Naive thymus-derived CD4-positive, alpha-beta T cell (primary cell): ENCODE measurements around the gene DPPA5. TPM values are rescaled to one million over a fixed set of nuclear protein-coding genes. Genes with fewer than 3 reads are reported as not detected.

ENCODE experiments used
- ATAC-seq: fragments of 150-1000 bp; cut with Tn5 transposase; 2 replicates; pipeline ENCODE4 v1.10.0; 2021; ENCODE audit warnings: mild to moderate bottlenecking, moderate library complexity
- CTCF ChIA-PET: fragments of 350-600 bp; sonication (Branson Sonifier 250); formaldehyde crosslinking; loops from one replicate; lab custom pipeline; 2021; ENCODE audit warnings: antibody characterized with exemption; lab: Charles Lee
- POLR2A ChIA-PET: fragments of 350-600 bp; sonication (Branson Sonifier 250); formaldehyde crosslinking; loops from one replicate; lab custom pipeline; 2021; ENCODE audit warnings: antibody characterized with exemption, inconsistent platforms; lab: Charles Lee
- DNase-seq, 9 donors: peaks; one replicate each; pipeline versions ENCODE4 v3.0.0 to v3.0.0-alpha.2; 2020 to 2022; ENCODE audit warnings: mixed read lengths in 1 of 9
- H3K27ac ChIP-seq: one replicate; pipeline ENCODE4 v1.7.0; 2013; ENCODE audit warnings: mild to moderate bottlenecking, low read depth, low read length, moderate library complexity
- H3K27me3 ChIP-seq, 2 donors: one replicate each; pipeline ENCODE4 v1.7.0; 2013; ENCODE audit warnings: low read length in 2 of 2, mild to moderate bottlenecking in 2 of 2, moderate library complexity in 2 of 2; ENCODE audit not compliant: control insufficient read depth in 2 of 2, insufficient read depth in 2 of 2
- H3K36me3 ChIP-seq, 3 experiments: 1 replicate in 2 of 3; 2 replicates in 1 of 3; pipeline ENCODE4 v1.7.0; 2013; ENCODE audit warnings: low read length in 3 of 3, mild to moderate bottlenecking in 3 of 3, moderate library complexity in 1 of 3; ENCODE audit not compliant: insufficient read depth in 3 of 3, control insufficient read depth in 2 of 3
- H3K4me1 ChIP-seq, 2 donors: one replicate each; pipeline ENCODE4 v1.7.0; 2013; ENCODE audit warnings: low read length in 2 of 2, mild to moderate bottlenecking in 2 of 2, moderate library complexity in 1 of 2; ENCODE audit not compliant: control insufficient read depth in 2 of 2, insufficient read depth in 2 of 2
- H3K4me3 ChIP-seq: 2 replicates; pipeline ENCODE4 v1.7.0; 2013; ENCODE audit warnings: mild to moderate bottlenecking, low read length
- H3K9me3 ChIP-seq, 3 experiments: 1 replicate in 2 of 3; 2 replicates in 1 of 3; pipeline ENCODE4 v1.7.0; 2013; ENCODE audit warnings: low read length in 3 of 3; ENCODE audit not compliant: control insufficient read depth in 2 of 3
- H3K27ac Mint-ChIP-seq, 9 donors: one replicate each; pipeline ENCODE4 v1.8.0; 2020 to 2022; ENCODE audit warnings: mixed read lengths in 9 of 9, mild to moderate bottlenecking in 8 of 9, moderate library complexity in 5 of 9, inconsistent platforms in 2 of 9
- H3K27me3 Mint-ChIP-seq, 5 donors: one replicate each; pipeline ENCODE4 v1.8.0; 2021 to 2022; ENCODE audit warnings: mixed read lengths in 5 of 5, mild to moderate bottlenecking in 1 of 5
- H3K36me3 Mint-ChIP-seq, 5 donors: one replicate each; pipeline ENCODE4 v1.8.0; 2020 to 2022; ENCODE audit warnings: mixed read lengths in 5 of 5, mild to moderate bottlenecking in 3 of 5, inconsistent platforms in 1 of 5
- H3K4me1 Mint-ChIP-seq, 7 donors: one replicate each; pipeline ENCODE4 v1.8.0; 2020 to 2022; ENCODE audit warnings: mixed read lengths in 7 of 7, mild to moderate bottlenecking in 3 of 7, inconsistent platforms in 1 of 7
- H3K4me3 Mint-ChIP-seq, 10 donors: one replicate each; pipeline ENCODE4 v1.8.0; 2020 to 2022; ENCODE audit warnings: mild to moderate bottlenecking in 10 of 10, mixed read lengths in 10 of 10, moderate library complexity in 6 of 10, inconsistent platforms in 2 of 10
- H3K9me3 Mint-ChIP-seq, 11 donors: one replicate each; pipeline ENCODE4 v1.8.0; 2020 to 2022; ENCODE audit warnings: mixed read lengths in 11 of 11, mild to moderate bottlenecking in 4 of 11, inconsistent platforms in 1 of 11, moderate library complexity in 1 of 11
- intact Hi-C, 2 donors: fragments of 100-400 bp; cut with micrococcal nuclease; formaldehyde crosslinking; loops; one replicate each; pipeline ENCODE4 v1.15.1; 2023
- polyA plus RNA-seq, 2 donors: library from polyadenylated mRNA; unstranded; fragments of 300-500 nt; fragmentation: Illumina TruSeq; gene quantifications; one replicate each; pipeline ENCODE4 v1.2.3, GENCODE V29; 2021
- total RNA-seq, 6 experiments: library from RNA in 5 of 6; stranded (reverse) in 5 of 6; gene quantifications; 1 replicate in 5 of 6; 2 replicates in 1 of 6; pipeline ENCODE4 v1.2.3 and lab custom pipeline; 2021 to 2026

Gene DPPA5
- total and polyA plus RNA-seq, 7 experiments from 2014 or later = not detected

- Histone ChIP-seq H3K9me3 (peaks cover 0 to 9% (median 0%) of the 10 kb centered on the region in 3 experiments), H3K36me3 (no peaks in the 10 kb centered on the region), H3K4me3 (no peak overlapping the region), H3K27me3 (no peaks in the 10 kb centered on the region), H3K4me1 (no peaks in the 10 kb centered on the region), H3K27ac (no peak overlapping the region)
- CTCF ChIA-PET = no interaction called here
- DNase-seq = no peak
- Mint-ChIP-seq H3K36me3 (peaks cover 0 to 6% (median 0%) of the 10 kb centered on the region in 5 donors), H3K9me3 (peaks cover 0 to 27% (median 3%) of the 10 kb centered on the region in 11 donors), H3K27me3 (peaks cover 0 to 4% (median 0%) of the 10 kb centered on the region in 5 donors), H3K4me1 (no peaks in the 10 kb centered on the region), H3K4me3 (no peak overlapping the region), H3K27ac (no peak overlapping the region)
- intact Hi-C loops = no loop called here
- POLR2A ChIA-PET = no interaction called here
- no peak for ATAC-seq
These were observed 13.8 kb upstream of the DPPA5 start for GRCh38 chr6:73367761-73368355.

GRCh38 chr6:73364549-73364948, 10.5 kb upstream of the DPPA5 start:
- Mint-ChIP-seq H3K27ac (no peak overlapping the region), H3K36me3 (no peaks in the 10 kb centered on the region), H3K4me1 (no peaks in the 10 kb centered on the region), H3K4me3 (no peak overlapping the region), H3K27me3 (peaks cover 0 to 5% (median 2%) of the 10 kb centered on the region in 5 donors), H3K9me3 (peaks cover 0 to 4% (median 0%) of the 10 kb centered on the region in 11 donors)
- H3K4me1 ChIP-seq = no peaks in the 10 kb centered on the region
- CTCF ChIA-PET = no interaction called here
- intact Hi-C loops = no loop called here
- no peak for ATAC-seq
- H3K36me3 ChIP-seq = no peaks in the 10 kb centered on the region
- no peak for DNase-seq
- POLR2A ChIA-PET = no interaction called here
- no peaks in the 10 kb centered on the region for H3K9me3 ChIP-seq
- no peak overlapping the region for H3K27ac ChIP-seq
- no peak overlapping the region for H3K4me3 ChIP-seq
- no peaks in the 10 kb centered on the region for H3K27me3 ChIP-seq

GRCh38 chr6:73364121-73364520, 10.0 kb upstream of the DPPA5 start:
- Mint-ChIP-seq H3K4me3 (no peak overlapping the region), H3K36me3 (peaks cover 0 to 3% (median 0%) of the 10 kb centered on the region in 5 donors), H3K27me3 (peaks cover 0 to 5% (median 2%) of the 10 kb centered on the region in 5 donors), H3K9me3 (peaks cover 0 to 4% (median 0%) of the 10 kb centered on the region in 11 donors), H3K27ac (no peak overlapping the region), H3K4me1 (no peaks in the 10 kb centered on the region)
- ChIA-PET POLR2A (no interaction called here), CTCF (no interaction called here)
- no peak overlapping the region for H3K27ac ChIP-seq
- DNase-seq = no peak
- no peaks in the 10 kb centered on the region for H3K36me3 ChIP-seq
- intact Hi-C loops = no loop called here
- H3K4me3 ChIP-seq = no peak overlapping the region
- no peaks in the 10 kb centered on the region for H3K27me3 ChIP-seq
- no peaks in the 10 kb centered on the region for H3K4me1 ChIP-seq
- no peak for ATAC-seq
- no peaks in the 10 kb centered on the region for H3K9me3 ChIP-seq

- DNase-seq = no peak
- Mint-ChIP-seq H3K27ac (no peak overlapping the region), H3K36me3 (peaks cover 0 to 3% (median 0%) of the 10 kb centered on the region in 5 donors), H3K27me3 (peaks cover 0 to 5% (median 2%) of the 10 kb centered on the region in 5 donors), H3K9me3 (peaks cover 0 to 4% (median 0%) of the 10 kb centered on the region in 11 donors), H3K4me3 (no peak overlapping the region), H3K4me1 (no peaks in the 10 kb centered on the region)
- H3K4me3 ChIP-seq = no peak overlapping the region
- H3K9me3 ChIP-seq = no peaks in the 10 kb centered on the region
- no peaks in the 10 kb centered on the region for H3K27me3 ChIP-seq
- H3K4me1 ChIP-seq = no peaks in the 10 kb centered on the region
- intact Hi-C loops = no loop called here
- no peak for ATAC-seq
- H3K27ac ChIP-seq = no peak overlapping the region
- H3K36me3 ChIP-seq = no peaks in the 10 kb centered on the region
- POLR2A ChIA-PET = interaction anchor here (0.8 kb wide), 1 partner anchor 1950 kb away, joined by 3 read pairs; no protein-coding TSS in a partner anchor
- CTCF ChIA-PET = no interaction called here
These were observed 9.4 kb upstream of the DPPA5 start for GRCh38 chr6:73363537-73363875.

DNA sequence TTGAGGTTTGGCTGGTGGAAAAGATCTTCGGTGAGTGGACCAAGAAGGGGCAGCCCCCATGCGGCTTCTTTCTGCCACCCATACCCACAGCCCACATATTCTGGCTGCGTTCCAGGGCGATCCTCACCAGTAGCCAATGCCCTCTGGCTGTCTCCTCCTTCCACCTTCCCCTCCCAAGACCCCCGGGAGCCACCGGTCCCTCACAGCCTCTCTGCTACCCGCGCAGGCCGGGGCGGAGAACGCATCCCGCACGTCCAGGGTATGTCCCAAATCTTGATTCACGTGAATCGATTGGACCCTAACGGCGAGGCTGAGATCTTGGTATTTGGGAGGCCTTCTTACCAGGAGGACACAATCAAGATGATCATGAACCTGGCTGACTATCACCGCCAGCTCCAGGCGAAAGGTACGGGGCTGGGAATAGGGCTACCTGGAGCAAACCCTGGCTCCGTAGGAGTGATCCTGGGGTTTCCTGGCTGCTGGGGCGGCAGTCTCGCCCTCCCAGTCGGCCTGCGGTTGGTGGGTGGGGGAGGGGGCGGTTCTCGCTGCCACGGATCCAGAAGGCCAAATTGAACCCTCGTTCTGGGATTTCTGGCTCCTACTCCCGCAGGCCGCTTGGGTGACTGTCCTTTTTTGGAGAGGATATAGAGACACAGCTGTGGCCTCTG, 8.9 kb upstream of the DPPA5 start:
- no peak overlapping the region for H3K4me3 Mint-ChIP-seq
- Histone ChIP-seq H3K36me3 (no peaks in the 10 kb centered on the region), H3K9me3 (no peaks in the 10 kb centered on the region), H3K4me3 (no peak overlapping the region), H3K4me1 (no peaks in the 10 kb centered on the region), H3K27me3 (no peaks in the 10 kb centered on the region), H3K27ac (no peak overlapping the region)
- H3K36me3 Mint-ChIP-seq = peaks cover 0 to 3% (median 0%) of the 10 kb centered on the region in 5 donors
- DNase-seq (no peak), ATAC-seq (no peak)
- ChIA-PET POLR2A (interaction anchor here (0.8 kb wide), 1 partner anchor 1950 kb away, joined by 3 read pairs; no protein-coding TSS in a partner anchor), CTCF (no interaction called here)
- H3K27ac Mint-ChIP-seq = no peak overlapping the region
- H3K4me1 Mint-ChIP-seq = no peaks in the 10 kb centered on the region
- H3K9me3 Mint-ChIP-seq = peaks cover 0 to 4% (median 0%) of the 10 kb centered on the region in 11 donors
- H3K27me3 Mint-ChIP-seq = peaks cover 0 to 5% (median 2%) of the 10 kb centered on the region in 5 donors
- intact Hi-C loops = no loop called here

- Histone ChIP-seq H3K27me3 (no peaks in the 10 kb centered on the region), H3K9me3 (no peaks in the 10 kb centered on the region), H3K27ac (no peak within 1 kb of the TSS), H3K4me3 (no peak within 1 kb of the TSS), H3K4me1 (no peaks in the 10 kb centered on the region), H3K36me3 (no peaks in the 10 kb centered on the region)
- ATAC-seq = no peak
- H3K27ac Mint-ChIP-seq = no peak within 1 kb of the TSS
- no peak within 1 kb of the TSS for H3K4me3 Mint-ChIP-seq
- peaks cover 0 to 4% (median 0%) of the 10 kb centered on the region in 11 donors for H3K9me3 Mint-ChIP-seq
- H3K4me1 Mint-ChIP-seq = no peaks in the 10 kb centered on the region
- POLR2A ChIA-PET = no interaction called here
- CTCF ChIA-PET = no interaction called here
- intact Hi-C loops = no loop called here
- peaks cover 0 to 7% (median 2%) of the 10 kb centered on the region in 5 donors for H3K27me3 Mint-ChIP-seq
- peaks cover 0 to 3% (median 0%) of the 10 kb centered on the region in 5 donors for H3K36me3 Mint-ChIP-seq
- DNase-seq = no peak
These were observed 8.3 kb upstream of the DPPA5 start, which contains the start of gene KHDC3L for GRCh38 chr6:73362358-73362757. Gene KHDC3L (plus strand): TSS chr6:73362658. CDS start chr6:73362730, 72 bp downstream.
